Measurements from ENCODE around the gene DCD. TPM values are rescaled to one million over a fixed set of nuclear protein-coding genes. Genes with fewer than 3 reads are reported as not detected.

The DCD gene
- polyA plus RNA-seq, 1 donor from 2014 or later: not detected

DNA sequence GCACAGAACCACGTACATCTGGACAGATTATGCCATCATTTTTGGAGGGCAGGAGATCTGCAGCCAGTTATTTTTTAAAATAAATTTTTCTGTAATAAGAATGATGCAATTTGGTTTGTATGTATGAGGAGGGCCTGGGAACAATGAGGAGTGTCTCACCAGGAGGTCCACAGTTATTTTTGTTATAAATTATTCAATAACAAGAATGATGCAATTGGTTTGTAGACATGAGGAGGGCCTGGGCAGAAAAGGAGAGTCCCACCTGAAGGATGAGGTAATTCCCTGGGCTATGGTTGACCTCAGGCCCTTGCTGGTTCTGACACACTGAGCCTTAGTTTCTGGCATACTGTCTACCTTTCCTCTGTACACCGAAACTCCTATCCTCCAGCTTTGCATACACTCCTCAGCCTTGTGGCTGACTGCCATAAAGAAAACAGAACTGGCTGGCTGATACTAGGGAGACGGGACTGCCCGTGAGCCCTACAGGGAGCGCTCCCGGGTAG, 9.0 kb upstream of the DCD start:
- H2AFZ ChIP-seq (ENCODE audit: low read depth, low read length): no peak overlapping the region
- H3K27ac ChIP-seq (ENCODE audit: low read length): no peak overlapping the region

DNA sequence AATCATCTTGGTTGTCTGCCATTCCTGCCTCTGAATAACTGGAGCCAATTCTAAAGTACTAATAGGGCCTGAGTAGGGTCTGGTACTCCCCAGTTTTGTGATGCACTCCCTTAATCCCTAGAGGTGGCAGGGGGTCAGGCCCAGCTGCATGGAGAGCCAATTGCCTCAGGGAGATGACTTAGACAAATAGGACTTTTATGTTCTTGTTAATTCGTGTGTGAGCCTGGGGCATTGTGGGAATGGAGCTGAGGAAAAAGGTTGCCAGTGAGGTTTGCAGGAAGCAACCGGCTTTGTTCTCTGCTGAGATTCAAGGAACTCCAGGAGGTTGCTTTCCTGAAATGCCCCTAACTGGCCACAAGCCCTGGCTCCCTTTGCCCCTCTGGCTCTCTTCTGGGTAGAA, 6.8 kb upstream of the DCD start:
- no peak overlapping the region for H3K4me2 ChIP-seq (ENCODE audit: low read length)
- no peak overlapping the region for H2AFZ ChIP-seq (ENCODE audit: low read depth, low read length)
- no peaks in the 10 kb centered on the region for H3K36me3 ChIP-seq (ENCODE audit: insufficient read depth, low read length)
- TF ChIP-seq TAF1 (IDR thresholded peaks at IDR 0.05; ENCODE audit: low read depth): no peak
- TF ChIP-seq MXI1 (conservative IDR thresholded peaks at IDR 0.05; ENCODE audit: poor library complexity, severe bottlenecking): no peak
- TF ChIP-seq SMC3 (conservative IDR thresholded peaks at IDR 0.05; ENCODE audit: poor library complexity): no peak
- no peak for TF ChIP-seq RAD21 (conservative IDR thresholded peaks at IDR 0.05)
- no peak overlapping the region for H3K4me3 ChIP-seq (ENCODE audit: low read length)
- no peaks in the 10 kb centered on the region for H3K9me3 ChIP-seq (ENCODE audit: low read length)
- H3K27me3 ChIP-seq (ENCODE audit: insufficient read depth, low read depth, low read length): no peaks in the 10 kb centered on the region
- H3K9ac ChIP-seq (ENCODE audit: low read length): no peak overlapping the region
- H3K79me2 ChIP-seq (replicated peaks; ENCODE audit: insufficient read depth, low read length): no peaks in the 10 kb centered on the region
- H3F3A ChIP-seq (ENCODE audit: insufficient read depth, low read length, poor library complexity, severe bottlenecking): no peaks in the 10 kb centered on the region
- no peaks in the 10 kb centered on the region for H4K20me1 ChIP-seq (ENCODE audit: insufficient read depth)
- no peak overlapping the region for H3K27ac ChIP-seq (ENCODE audit: low read length)
- no peaks in the 10 kb centered on the region for H3K9me2 ChIP-seq (ENCODE audit: insufficient read depth, low read length)

More for the DNA sequence above, 9.0 kb upstream of the DCD start:
- H3K4me2 ChIP-seq (ENCODE audit: low read length): no peak overlapping the region
- H3F3A ChIP-seq (ENCODE audit: insufficient read depth, low read length, poor library complexity, severe bottlenecking): no peaks in the 10 kb centered on the region
- H3K4me3 ChIP-seq (ENCODE audit: low read length): no peak overlapping the region
- H3K9ac ChIP-seq (ENCODE audit: low read length): no peak overlapping the region
- no peaks in the 10 kb centered on the region for H3K36me3 ChIP-seq (ENCODE audit: insufficient read depth, low read length)
- no peaks in the 10 kb centered on the region for H3K9me3 ChIP-seq (ENCODE audit: low read length)
- H3K9me2 ChIP-seq (ENCODE audit: insufficient read depth, low read length): no peaks in the 10 kb centered on the region
- TF ChIP-seq MXI1 (conservative IDR thresholded peaks at IDR 0.05; ENCODE audit: poor library complexity, severe bottlenecking) (no peak), POLR2AphosphoS5 (IDR thresholded peaks at IDR 0.05) (no peak), RAD21 (conservative IDR thresholded peaks at IDR 0.05) (no peak), TAF1 (IDR thresholded peaks at IDR 0.05; ENCODE audit: low read depth) (no peak), EP300 (conservative IDR thresholded peaks at IDR 0.05; ENCODE audit: poor library complexity, severe bottlenecking) (no peak), EZH2 (IDR thresholded peaks at IDR 0.05; ENCODE audit: borderline replicate concordance, insufficient read depth, low read length, poor library complexity, severe bottlenecking) (no peak), SMC3 (conservative IDR thresholded peaks at IDR 0.05; ENCODE audit: poor library complexity) (no peak)
- TF ChIP-seq, protein P1, sequence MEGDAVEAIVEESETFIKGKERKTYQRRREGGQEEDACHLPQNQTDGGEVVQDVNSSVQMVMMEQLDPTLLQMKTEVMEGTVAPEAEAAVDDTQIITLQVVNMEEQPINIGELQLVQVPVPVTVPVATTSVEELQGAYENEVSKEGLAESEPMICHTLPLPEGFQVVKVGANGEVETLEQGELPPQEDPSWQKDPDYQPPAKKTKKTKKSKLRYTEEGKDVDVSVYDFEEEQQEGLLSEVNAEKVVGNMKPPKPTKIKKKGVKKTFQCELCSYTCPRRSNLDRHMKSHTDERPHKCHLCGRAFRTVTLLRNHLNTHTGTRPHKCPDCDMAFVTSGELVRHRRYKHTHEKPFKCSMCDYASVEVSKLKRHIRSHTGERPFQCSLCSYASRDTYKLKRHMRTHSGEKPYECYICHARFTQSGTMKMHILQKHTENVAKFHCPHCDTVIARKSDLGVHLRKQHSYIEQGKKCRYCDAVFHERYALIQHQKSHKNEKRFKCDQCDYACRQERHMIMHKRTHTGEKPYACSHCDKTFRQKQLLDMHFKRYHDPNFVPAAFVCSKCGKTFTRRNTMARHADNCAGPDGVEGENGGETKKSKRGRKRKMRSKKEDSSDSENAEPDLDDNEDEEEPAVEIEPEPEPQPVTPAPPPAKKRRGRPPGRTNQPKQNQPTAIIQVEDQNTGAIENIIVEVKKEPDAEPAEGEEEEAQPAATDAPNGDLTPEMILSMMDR (IDR thresholded peaks at IDR 0.05; ENCODE audit: poor library complexity, severe bottlenecking): no peak
- TF ChIP-seq, protein P2, sequence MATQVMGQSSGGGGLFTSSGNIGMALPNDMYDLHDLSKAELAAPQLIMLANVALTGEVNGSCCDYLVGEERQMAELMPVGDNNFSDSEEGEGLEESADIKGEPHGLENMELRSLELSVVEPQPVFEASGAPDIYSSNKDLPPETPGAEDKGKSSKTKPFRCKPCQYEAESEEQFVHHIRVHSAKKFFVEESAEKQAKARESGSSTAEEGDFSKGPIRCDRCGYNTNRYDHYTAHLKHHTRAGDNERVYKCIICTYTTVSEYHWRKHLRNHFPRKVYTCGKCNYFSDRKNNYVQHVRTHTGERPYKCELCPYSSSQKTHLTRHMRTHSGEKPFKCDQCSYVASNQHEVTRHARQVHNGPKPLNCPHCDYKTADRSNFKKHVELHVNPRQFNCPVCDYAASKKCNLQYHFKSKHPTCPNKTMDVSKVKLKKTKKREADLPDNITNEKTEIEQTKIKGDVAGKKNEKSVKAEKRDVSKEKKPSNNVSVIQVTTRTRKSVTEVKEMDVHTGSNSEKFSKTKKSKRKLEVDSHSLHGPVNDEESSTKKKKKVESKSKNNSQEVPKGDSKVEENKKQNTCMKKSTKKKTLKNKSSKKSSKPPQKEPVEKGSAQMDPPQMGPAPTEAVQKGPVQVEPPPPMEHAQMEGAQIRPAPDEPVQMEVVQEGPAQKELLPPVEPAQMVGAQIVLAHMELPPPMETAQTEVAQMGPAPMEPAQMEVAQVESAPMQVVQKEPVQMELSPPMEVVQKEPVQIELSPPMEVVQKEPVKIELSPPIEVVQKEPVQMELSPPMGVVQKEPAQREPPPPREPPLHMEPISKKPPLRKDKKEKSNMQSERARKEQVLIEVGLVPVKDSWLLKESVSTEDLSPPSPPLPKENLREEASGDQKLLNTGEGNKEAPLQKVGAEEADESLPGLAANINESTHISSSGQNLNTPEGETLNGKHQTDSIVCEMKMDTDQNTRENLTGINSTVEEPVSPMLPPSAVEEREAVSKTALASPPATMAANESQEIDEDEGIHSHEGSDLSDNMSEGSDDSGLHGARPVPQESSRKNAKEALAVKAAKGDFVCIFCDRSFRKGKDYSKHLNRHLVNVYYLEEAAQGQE (IDR thresholded peaks at IDR 0.05; ENCODE audit: borderline replicate concordance): no peak
- H4K20me1 ChIP-seq (ENCODE audit: insufficient read depth): no peaks in the 10 kb centered on the region
- no peaks in the 10 kb centered on the region for H3K27me3 ChIP-seq (ENCODE audit: insufficient read depth, low read depth, low read length)
- H3K79me2 ChIP-seq (replicated peaks; ENCODE audit: insufficient read depth, low read length): no peaks in the 10 kb centered on the region
